ENCODE data around the gene NFIA.

GRCh38 chr1:61270107-61270506 lies 187.7 kb downstream of the NFIA start:
- TF ChIP-seq CTCF (IDR thresholded peaks at IDR 0.05; ENCODE audit: low read length) (no peak), EZH2phosphoT487 (IDR thresholded peaks at IDR 0.05; ENCODE audit: low read length) (no peak)
